ENCODE measurements around the gene LYZL2.
"Not testable (repeated sequence)": the region's sequence is repeated elsewhere in the genome, so short reads cannot be mapped to it uniquely, and the experiment has no call there.

LYZL2 gene

GRCh38 chr10:30637881-30638467 lies 8.4 kb upstream of the LYZL2 start:
- DNase-seq (ENCODE audit: low read depth), result no peak

GRCh38 chr10:30631188-30631587 lies 1.6 kb upstream of the LYZL2 start:
- DNase-seq (ENCODE audit: low read depth), result no peak

- no peak for DNase-seq (ENCODE audit: low read depth)
Measured at GRCh38 chr10:30630571-30630970, 1.0 kb upstream of the LYZL2 start.

- DNase-seq (ENCODE audit: low read depth), result not testable (repeated sequence)
Measured at GRCh38 chr10:30628576-30628975, 977 bp downstream of the LYZL2 start.

GRCh38 chr10:30626837-30627236 lies 2.7 kb downstream of the LYZL2 start:
- DNase-seq (ENCODE audit: low read depth), result not testable (repeated sequence)

GRCh38 chr10:30626196-30626595 lies 3.4 kb downstream of the LYZL2 start:
- DNase-seq (ENCODE audit: low read depth), result not testable (repeated sequence)

GRCh38 chr10:30625080-30625479 lies 4.5 kb downstream of the LYZL2 start:
- no peak for DNase-seq (ENCODE audit: low read depth)

- no peak for DNase-seq (ENCODE audit: low read depth)
Measured at GRCh38 chr10:30619966-30620365, 9.6 kb downstream of the LYZL2 start.

GRCh38 chr10:30617070-30617469 lies 12.5 kb downstream of the LYZL2 start:
- DNase-seq (ENCODE audit: low read depth), result no peak

GRCh38 chr10:30611041-30611440 lies 18.5 kb downstream of the LYZL2 start:
- not testable (repeated sequence) for DNase-seq (ENCODE audit: low read depth)

- DNase-seq (ENCODE audit: low read depth), result no peak
Measured at GRCh38 chr10:30607814-30608213, 21.7 kb downstream of the LYZL2 start.

- no peak for DNase-seq (ENCODE audit: low read depth)
Measured at GRCh38 chr10:30606313-30606712, 23.2 kb downstream of the LYZL2 start.

- DNase-seq (ENCODE audit: low read depth), result not testable (repeated sequence)
Measured at GRCh38 chr10:30605341-30606121, 24.0 kb downstream of the LYZL2 start.

GRCh38 chr10:30603589-30603988 lies 26.0 kb downstream of the LYZL2 start:
- no peak for DNase-seq (ENCODE audit: low read depth)

- DNase-seq (ENCODE audit: low read depth), result no peak
Measured at GRCh38 chr10:30602747-30603146, 26.8 kb downstream of the LYZL2 start.

- DNase-seq (ENCODE audit: low read depth), result no peak
Measured at GRCh38 chr10:30600005-30600404, 29.5 kb downstream of the LYZL2 start.

GRCh38 chr10:30598105-30598776 lies 31.3 kb downstream of the LYZL2 start:
- no peak for DNase-seq (ENCODE audit: low read depth)

GRCh38 chr10:30597433-30597824 lies 32.1 kb downstream of the LYZL2 start:
- not testable (repeated sequence) for DNase-seq (ENCODE audit: low read depth)

- not testable (repeated sequence) for DNase-seq (ENCODE audit: low read depth)
Measured at GRCh38 chr10:30596493-30597432, 32.8 kb downstream of the LYZL2 start.

GRCh38 chr10:30596013-30596412 lies 33.5 kb downstream of the LYZL2 start:
- DNase-seq (ENCODE audit: low read depth), result no peak

GRCh38 chr10:30594077-30594476 lies 35.5 kb downstream of the LYZL2 start:
- no peak for DNase-seq (ENCODE audit: low read depth)

- DNase-seq (ENCODE audit: low read depth), result not testable (repeated sequence)
Measured at GRCh38 chr10:30592770-30593169, 36.8 kb downstream of the LYZL2 start.
